Activated naive CD8-positive, alpha-beta T cell treated with anti-CD3 and anti-CD28 coated beads, Interleukin-2, amount 10 ng/mL, durations not matched to agents 7 days and 5 days (primary cell): Measurements from ENCODE around the gene NMNAT1. TPM values are rescaled to one million over a fixed set of nuclear protein-coding genes. Genes with fewer than 3 reads are reported as not detected.
A peak's percentile ranks its signal among the peaks of the same experiment; 100 is the strongest.
"Not testable (repeated sequence)": the region's sequence is repeated elsewhere in the genome, so short reads cannot be mapped to it uniquely, and the experiment has no call there.

Source experiments
- ATAC-seq: fragments of 150-1000 bp; cut with Tn5 transposase; one replicate; pipeline ENCODE4 v1.10.0; 2021; ENCODE audit warnings: low read depth, moderate library complexity
- POLR2A ChIA-PET: fragments of 350-600 bp; sonication (Branson Sonifier 250); formaldehyde crosslinking; loops from one replicate; lab custom pipeline; 2021; ENCODE audit warnings: antibody characterized with exemption; lab: Charles Lee
- DNase-seq: peaks from one replicate; pipeline ENCODE4 v3.0.0; 2021
- H3K27ac Mint-ChIP-seq: one replicate; pipeline ENCODE4 v1.8.0; 2022; ENCODE audit warnings: mild to moderate bottlenecking, mixed read lengths
- H3K27me3 Mint-ChIP-seq: one replicate; pipeline ENCODE4 v1.8.0; 2022; ENCODE audit warnings: mild to moderate bottlenecking, moderate library complexity, mixed read lengths
- H3K36me3 Mint-ChIP-seq: one replicate; pipeline ENCODE4 v1.8.0; 2021; ENCODE audit warnings: mild to moderate bottlenecking, mixed read lengths
- H3K4me1 Mint-ChIP-seq: one replicate; pipeline ENCODE4 v1.8.0; 2021; ENCODE audit warnings: mixed read lengths
- H3K4me3 Mint-ChIP-seq: one replicate; pipeline ENCODE4 v1.8.0; 2022; ENCODE audit warnings: mild to moderate bottlenecking, moderate library complexity, mixed read lengths
- H3K9me3 Mint-ChIP-seq: one replicate; pipeline ENCODE4 v1.8.0; 2021; ENCODE audit warnings: mixed read lengths
- total RNA-seq, 2 experiments: library from RNA; stranded (reverse); gene quantifications; one replicate each; pipeline ENCODE4 v1.2.3, GENCODE V29; 2021

Gene NMNAT1
- total RNA-seq, 2 experiments from 2014 or later, result 6.5 to 8.5 TPM

DNA sequence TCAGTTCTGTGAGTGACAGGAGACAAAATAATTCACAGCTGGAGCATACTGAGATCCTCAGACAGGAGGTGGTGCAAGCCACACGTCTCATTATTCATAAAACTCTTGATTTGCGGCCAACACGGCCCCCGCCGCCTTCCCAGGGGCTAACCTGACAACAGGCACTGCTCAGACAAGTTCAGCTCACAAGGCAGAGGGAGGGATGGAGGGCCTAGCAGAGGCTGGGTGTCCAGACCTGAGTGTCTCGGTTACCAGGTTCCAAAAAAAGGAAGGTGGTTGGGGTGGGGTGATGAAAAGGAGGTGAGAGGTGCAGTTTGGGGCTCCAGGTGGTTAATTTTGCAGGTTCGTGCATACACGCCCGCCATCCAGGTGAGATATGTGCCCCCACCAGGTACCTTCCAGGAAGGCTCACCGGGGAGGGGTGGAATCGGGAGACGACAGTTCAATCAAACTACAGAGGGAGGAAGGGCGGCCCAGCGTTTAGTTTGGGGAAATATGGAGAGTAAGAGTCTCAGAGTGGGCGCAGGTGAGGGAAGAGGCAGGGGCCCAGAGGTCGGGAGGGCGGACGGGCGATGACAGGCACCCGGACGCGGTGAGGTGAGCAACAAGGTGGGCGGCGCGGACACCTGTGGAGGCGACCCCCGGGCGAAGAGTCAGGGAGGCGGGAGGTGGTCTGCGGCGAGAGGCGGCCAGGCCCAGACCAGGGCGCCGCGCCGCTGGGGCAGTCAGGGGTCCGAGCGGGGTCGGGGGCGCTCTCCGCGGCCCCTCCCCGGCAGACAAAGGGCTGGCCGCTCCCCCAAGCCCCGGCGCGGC lies 33.8 kb upstream of the NMNAT1 start:
- POLR2A ChIA-PET, result interaction anchor here (0.6 kb wide), 1 partner anchor 1346 kb away, joined by 3 read pairs; no protein-coding TSS in a partner anchor

DNA sequence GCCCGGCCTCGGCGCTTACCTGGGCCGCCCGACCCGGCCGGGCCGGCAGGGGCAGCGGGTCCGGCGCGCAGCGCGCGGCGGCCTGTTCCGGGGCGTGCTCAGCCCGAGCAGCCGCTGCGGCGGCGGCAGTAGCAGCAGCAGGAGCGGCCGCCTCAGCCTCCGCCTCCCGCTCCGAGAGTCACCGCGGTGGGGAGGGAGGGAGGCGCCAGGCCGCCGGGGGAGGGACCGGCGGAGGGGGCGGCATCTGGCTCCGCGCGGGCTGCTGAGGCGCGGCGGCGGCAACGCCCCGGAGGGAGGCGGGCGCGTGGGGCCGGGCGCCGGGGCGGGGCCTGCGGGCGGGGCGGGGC lies 33.2 kb upstream of the NMNAT1 start, which contains the start of gene CTNNBIP1:
Gene CTNNBIP1, minus strand, starts transcription at position 194 of the 347 bp plus-strand sequence. CDS start 38,205 bp downstream, outside the sequence.
- H3K4me3 Mint-ChIP-seq, result peak within 1 kb of the TSS; percentile 90
- H3K36me3 Mint-ChIP-seq, result no peaks in the 10 kb centered on the region
- no peaks in the 10 kb centered on the region for H3K9me3 Mint-ChIP-seq
- H3K27ac Mint-ChIP-seq, result peak within 1 kb of the TSS; percentile 97
- POLR2A ChIA-PET, result interaction anchor here (1.2 kb wide), 1 partner anchor 33 kb away, joined by 5 read pairs; the partner anchor contains the start of genes LZIC and NMNAT1
- no peaks in the 10 kb centered on the region for H3K27me3 Mint-ChIP-seq
- peak; percentile 80 for ATAC-seq
- no peak for DNase-seq
- H3K4me1 Mint-ChIP-seq, result peaks cover 31% of the 10 kb centered on the region

More for the DNA sequence above, 33.8 kb upstream of the NMNAT1 start:
- DNase-seq (peak; percentile 45), ATAC-seq (no peak)
- no peaks in the 10 kb centered on the region for H3K27me3 Mint-ChIP-seq
- no peaks in the 10 kb centered on the region for H3K9me3 Mint-ChIP-seq
- H3K4me3 Mint-ChIP-seq, result peak overlapping the region; percentile 89
- H3K36me3 Mint-ChIP-seq, result no peaks in the 10 kb centered on the region
- H3K27ac Mint-ChIP-seq, result peak overlapping the region; percentile 86
- H3K4me1 Mint-ChIP-seq, result peaks cover 32% of the 10 kb centered on the region

DNA sequence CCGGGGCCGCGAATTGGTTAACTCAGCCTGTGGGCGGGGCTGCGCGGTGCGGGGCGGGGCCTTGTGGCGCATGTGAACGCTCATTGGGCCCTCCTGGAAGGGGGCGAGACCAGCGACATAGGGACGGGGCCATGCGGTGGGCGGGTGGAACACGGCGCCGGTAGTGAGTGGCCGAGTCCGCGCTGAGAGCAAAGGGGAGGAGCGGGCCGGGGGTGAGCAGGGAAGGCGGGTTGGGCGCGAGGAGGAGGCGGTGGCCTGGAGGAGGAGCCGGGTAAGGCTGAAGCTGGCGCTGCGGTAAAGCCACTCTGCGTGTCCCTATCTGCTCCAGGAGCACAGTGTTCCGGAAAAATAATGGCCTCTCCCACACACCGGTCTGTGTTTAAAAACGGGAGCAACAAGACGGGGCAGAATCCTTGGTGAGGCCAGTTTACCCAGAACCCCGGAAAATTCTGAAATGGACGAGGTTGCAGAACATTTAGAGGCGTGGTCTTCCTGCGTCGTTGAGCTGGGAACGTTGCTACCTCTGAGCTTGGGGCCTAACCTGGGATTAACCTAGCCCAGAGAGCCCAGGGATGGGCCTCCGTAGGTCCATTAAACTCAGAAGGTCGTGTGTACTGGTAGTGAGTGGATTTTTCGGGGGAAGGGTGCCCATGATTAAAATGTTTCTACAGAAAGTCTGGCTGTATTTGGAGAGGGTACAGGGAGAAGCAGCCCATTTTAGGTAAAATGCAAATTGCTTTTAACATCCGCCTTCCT lies 32.7 kb upstream of the NMNAT1 start:
- no peaks in the 10 kb centered on the region for H3K27me3 Mint-ChIP-seq
- ATAC-seq (peak; percentile 97), DNase-seq (peak; percentile 100)
- no peaks in the 10 kb centered on the region for H3K9me3 Mint-ChIP-seq
- peaks cover 28% of the 10 kb centered on the region for H3K4me1 Mint-ChIP-seq
- POLR2A ChIA-PET, result interaction anchor here (0.6 to 1.2 kb wide), 4 partner anchors 28 to 282 kb away, joined by 3 to 5 read pairs (median 4); partner anchors contain the start of genes LZIC and NMNAT1
- peak overlapping the region; percentile 90 for H3K4me3 Mint-ChIP-seq
- peak overlapping the region; percentile 97 for H3K27ac Mint-ChIP-seq
- no peaks in the 10 kb centered on the region for H3K36me3 Mint-ChIP-seq

DNA sequence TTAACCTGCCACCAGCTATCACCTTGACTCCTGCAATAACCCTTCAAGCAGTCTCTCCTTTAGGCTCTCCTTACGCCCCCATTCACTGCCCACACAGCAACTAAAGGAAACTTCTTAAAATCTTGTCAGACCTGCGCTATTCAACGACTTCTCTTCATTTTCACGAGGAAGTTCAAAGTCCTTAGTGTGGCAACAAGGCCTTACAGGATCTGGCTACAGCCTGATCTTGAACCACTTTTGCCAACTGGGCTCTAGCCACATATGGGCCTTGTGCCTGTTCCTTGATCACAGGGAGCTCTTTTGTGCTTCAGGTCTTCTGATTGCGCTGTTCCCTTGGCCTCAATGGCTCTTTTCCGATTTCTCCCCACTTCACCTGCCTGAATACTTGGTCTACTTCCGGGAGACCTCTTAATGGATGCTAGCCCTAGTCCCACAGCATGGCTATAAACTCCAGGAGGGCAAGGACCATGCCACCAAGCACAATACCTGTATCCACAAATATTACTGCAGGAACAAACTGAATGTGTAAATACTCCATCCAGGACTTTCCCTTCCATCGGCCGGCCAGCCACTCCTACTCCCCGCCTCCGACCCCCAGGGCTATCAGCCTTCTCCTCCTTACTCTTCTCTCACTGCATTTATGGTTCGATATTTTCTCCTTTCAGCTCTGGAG lies 30.9 kb upstream of the NMNAT1 start:
- Mint-ChIP-seq H3K9me3 (no peaks in the 10 kb centered on the region), H3K36me3 (no peaks in the 10 kb centered on the region), H3K27me3 (peaks cover 2% of the 10 kb centered on the region), H3K27ac (peak overlapping the region; percentile 43), H3K4me3 (peak overlapping the region; percentile 17), H3K4me1 (peaks cover 23% of the 10 kb centered on the region)
- DNase-seq (no peak), ATAC-seq (no peak)
- POLR2A ChIA-PET, result no interaction called here

DNA sequence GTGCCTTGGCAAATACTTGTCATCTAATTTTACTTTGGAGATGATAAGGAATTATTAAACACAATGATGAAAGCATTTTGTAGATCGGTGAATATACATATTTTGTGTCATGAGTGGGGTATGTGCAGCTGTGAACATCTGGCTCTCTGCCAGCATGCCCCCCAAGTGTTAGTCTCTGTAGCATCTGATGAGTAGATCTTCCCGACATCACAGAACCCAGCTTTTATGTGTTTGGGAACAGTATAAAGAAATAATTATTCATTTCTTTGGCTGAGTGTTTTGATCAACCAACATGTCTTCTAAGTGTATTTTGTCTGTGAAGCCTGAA lies 28.7 kb upstream of the NMNAT1 start:
- Mint-ChIP-seq H3K9me3 (no peaks in the 10 kb centered on the region), H3K4me3 (no peak overlapping the region)
- no peak for ATAC-seq

DNA sequence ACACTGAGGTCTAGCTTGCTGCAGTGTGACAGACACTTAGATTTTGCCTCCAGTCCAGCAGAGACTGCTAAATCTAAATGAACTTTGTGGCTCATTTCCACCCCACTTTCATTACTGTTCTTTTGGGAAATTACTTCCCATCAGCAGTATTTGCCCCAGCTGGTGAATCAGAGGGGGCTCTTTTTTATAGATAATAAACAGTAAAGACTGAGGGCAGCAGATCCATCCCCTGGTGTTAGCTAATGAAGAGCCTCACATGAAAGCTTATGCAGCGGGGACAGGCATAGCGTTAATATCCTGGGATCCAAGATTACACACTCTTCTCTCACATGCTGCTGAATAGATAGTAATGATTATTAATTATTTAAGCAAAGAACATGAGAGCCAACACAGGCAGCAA lies 26.8 kb upstream of the NMNAT1 start:
- POLR2A ChIA-PET, result interaction anchor here (0.8 kb wide), 1 partner anchor 34 kb away, joined by 3 read pairs; no protein-coding TSS in a partner anchor
- peaks cover 3% of the 10 kb centered on the region for H3K4me1 Mint-ChIP-seq

More for the DNA sequence above, 28.7 kb upstream of the NMNAT1 start:
- Mint-ChIP-seq H3K27ac (peak overlapping the region; percentile 13), H3K36me3 (no peaks in the 10 kb centered on the region), H3K4me1 (peaks cover 8% of the 10 kb centered on the region), H3K27me3 (peaks cover 2% of the 10 kb centered on the region)
- POLR2A ChIA-PET, result no interaction called here
- DNase-seq, result no peak

DNA sequence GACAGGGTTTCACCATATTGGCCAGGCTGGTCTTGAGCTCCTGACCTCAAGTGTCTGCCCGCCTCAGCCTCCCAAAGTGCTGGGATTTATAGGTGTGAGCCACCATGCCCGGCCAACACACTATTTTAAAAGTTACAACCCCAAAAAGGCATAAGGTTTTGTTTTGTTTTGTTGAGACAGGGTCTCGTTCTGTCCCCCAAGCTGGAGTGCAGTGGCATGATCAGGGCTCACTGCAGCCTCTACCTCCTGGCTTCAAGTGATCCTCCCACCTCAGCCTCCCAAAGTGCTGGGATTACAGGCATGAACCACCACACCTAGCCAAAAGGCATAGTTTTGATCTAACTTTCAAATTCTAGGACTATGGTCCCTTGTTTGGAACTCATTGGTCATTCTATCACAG lies 25.8 kb upstream of the NMNAT1 start:
- not testable (repeated sequence) for H3K4me3 Mint-ChIP-seq, H3K9me3 Mint-ChIP-seq, H3K27me3 Mint-ChIP-seq, ATAC-seq, H3K4me1 Mint-ChIP-seq, H3K36me3 Mint-ChIP-seq, DNase-seq, H3K27ac Mint-ChIP-seq
- POLR2A ChIA-PET, result interaction anchor here (0.8 kb wide), 1 partner anchor 35 kb away, joined by 3 read pairs; no protein-coding TSS in a partner anchor

More for the DNA sequence above, 26.8 kb upstream of the NMNAT1 start:
- no peak for ATAC-seq
- H3K27ac Mint-ChIP-seq, result no peak overlapping the region
- H3K9me3 Mint-ChIP-seq, result no peaks in the 10 kb centered on the region
- H3K4me3 Mint-ChIP-seq, result no peak overlapping the region
- H3K27me3 Mint-ChIP-seq, result peaks cover 2% of the 10 kb centered on the region
- DNase-seq, result no peak
- H3K36me3 Mint-ChIP-seq, result no peaks in the 10 kb centered on the region

DNA sequence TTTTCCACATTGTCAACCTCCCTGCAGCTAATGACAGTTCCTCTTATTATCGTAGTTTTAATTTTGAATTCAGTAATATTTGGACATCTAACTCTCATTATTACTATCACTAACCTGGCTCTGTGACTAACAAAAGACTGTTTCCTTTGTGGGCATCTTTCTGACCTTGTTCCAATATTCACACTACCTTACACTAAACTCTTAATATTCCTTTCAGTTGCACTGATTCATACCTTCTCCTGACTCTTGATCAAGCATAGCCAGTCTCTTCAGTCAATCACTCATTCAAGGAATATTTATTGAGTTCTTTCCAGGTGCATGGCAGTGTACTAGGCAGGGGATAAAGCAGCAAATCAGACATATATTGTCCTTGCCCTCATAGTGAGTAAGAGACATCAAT lies 25.4 kb upstream of the NMNAT1 start:
- Mint-ChIP-seq H3K36me3 (no peaks in the 10 kb centered on the region), H3K4me3 (no peak overlapping the region), H3K4me1 (no peaks in the 10 kb centered on the region), H3K27ac (no peak overlapping the region), H3K27me3 (peaks cover 2% of the 10 kb centered on the region), H3K9me3 (no peaks in the 10 kb centered on the region)
- POLR2A ChIA-PET, result no interaction called here
- DNase-seq (no peak), ATAC-seq (no peak)

DNA sequence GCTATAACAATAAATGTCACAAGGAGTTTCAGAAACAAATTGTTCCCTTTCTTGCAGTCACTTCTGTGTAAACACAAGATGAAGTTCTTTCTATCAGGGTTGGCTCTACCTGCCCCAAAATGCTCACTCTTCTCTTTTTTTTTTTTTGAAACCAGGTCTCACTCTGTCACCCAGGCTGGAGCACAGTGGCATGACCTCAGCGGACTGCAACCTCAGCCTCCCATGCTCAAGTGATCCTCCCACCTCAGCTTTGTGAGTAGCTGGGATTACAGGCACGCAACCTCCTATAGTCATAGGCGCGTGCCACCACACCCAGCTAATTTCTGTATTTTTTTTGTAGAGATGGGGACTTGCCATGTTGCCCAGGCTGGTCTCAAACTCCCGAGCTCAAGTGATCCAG lies 22.7 kb upstream of the NMNAT1 start:
- Mint-ChIP-seq H3K4me1 (no peaks in the 10 kb centered on the region), H3K27me3 (peaks cover 2% of the 10 kb centered on the region), H3K9me3 (no peaks in the 10 kb centered on the region), H3K4me3 (no peak overlapping the region), H3K36me3 (no peaks in the 10 kb centered on the region), H3K27ac (no peak overlapping the region)
- DNase-seq (no peak), ATAC-seq (no peak)
- POLR2A ChIA-PET, result no interaction called here

DNA sequence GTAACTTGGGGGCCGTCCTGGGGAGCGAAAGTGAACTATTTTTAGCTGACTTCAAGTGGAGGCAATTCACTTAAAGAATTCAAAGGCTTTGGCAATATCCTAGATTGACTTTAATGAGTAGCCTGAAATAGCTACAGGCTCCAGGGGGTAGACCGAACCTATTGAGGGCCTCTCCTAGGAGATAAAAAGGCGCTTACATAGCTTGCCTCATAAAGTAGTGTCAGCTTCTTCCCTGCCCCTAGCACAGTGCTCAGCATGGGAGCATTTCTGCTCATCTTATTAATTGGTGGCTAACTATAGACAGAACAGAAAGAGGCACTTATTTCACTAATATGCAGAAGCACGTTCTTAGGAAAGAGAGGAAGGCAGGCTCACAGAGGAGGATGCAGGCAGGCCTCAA lies 20.9 kb upstream of the NMNAT1 start:
- no peak overlapping the region for H3K27ac Mint-ChIP-seq

DNA sequence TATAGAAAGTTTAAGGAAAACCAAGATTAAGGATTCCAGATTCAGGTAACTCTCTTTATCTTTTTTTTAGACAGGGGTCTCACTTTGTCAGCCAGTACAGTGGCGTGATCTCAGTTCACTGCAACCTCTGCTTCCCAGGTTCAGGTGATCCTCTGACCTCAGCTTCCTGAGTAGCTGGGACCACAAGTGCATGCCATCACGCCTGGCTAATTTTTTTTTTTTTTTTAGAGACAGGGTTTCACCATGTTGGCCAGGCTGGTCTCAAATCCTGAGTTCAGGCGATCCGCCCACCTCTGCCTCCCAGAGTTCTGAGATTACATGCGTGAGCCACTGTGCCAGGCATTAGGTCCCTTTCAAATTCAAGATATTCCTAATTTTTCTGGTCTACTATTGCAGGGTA lies 16.0 kb upstream of the NMNAT1 start:
- Mint-ChIP-seq H3K27me3 (no peaks in the 10 kb centered on the region), H3K27ac (no peak overlapping the region), H3K36me3 (peaks cover 3% of the 10 kb centered on the region), H3K4me1 (peaks cover 5% of the 10 kb centered on the region), H3K4me3 (no peak overlapping the region), H3K9me3 (no peaks in the 10 kb centered on the region)
- ATAC-seq (no peak), DNase-seq (no peak)
- POLR2A ChIA-PET, result interaction anchor here (0.7 kb wide), 1 partner anchor 493 kb away, joined by 6 read pairs; no protein-coding TSS in a partner anchor

More for the DNA sequence above, 20.9 kb upstream of the NMNAT1 start:
- DNase-seq (no peak), ATAC-seq (no peak)
- no peaks in the 10 kb centered on the region for H3K27me3 Mint-ChIP-seq
- POLR2A ChIA-PET, result interaction anchor here (0.5 kb wide), 1 partner anchor 23 kb away, joined by 4 read pairs; no protein-coding TSS in a partner anchor
- H3K9me3 Mint-ChIP-seq, result no peaks in the 10 kb centered on the region
- no peak overlapping the region for H3K4me3 Mint-ChIP-seq
- no peaks in the 10 kb centered on the region for H3K36me3 Mint-ChIP-seq
- H3K4me1 Mint-ChIP-seq, result peaks cover 5% of the 10 kb centered on the region

DNA sequence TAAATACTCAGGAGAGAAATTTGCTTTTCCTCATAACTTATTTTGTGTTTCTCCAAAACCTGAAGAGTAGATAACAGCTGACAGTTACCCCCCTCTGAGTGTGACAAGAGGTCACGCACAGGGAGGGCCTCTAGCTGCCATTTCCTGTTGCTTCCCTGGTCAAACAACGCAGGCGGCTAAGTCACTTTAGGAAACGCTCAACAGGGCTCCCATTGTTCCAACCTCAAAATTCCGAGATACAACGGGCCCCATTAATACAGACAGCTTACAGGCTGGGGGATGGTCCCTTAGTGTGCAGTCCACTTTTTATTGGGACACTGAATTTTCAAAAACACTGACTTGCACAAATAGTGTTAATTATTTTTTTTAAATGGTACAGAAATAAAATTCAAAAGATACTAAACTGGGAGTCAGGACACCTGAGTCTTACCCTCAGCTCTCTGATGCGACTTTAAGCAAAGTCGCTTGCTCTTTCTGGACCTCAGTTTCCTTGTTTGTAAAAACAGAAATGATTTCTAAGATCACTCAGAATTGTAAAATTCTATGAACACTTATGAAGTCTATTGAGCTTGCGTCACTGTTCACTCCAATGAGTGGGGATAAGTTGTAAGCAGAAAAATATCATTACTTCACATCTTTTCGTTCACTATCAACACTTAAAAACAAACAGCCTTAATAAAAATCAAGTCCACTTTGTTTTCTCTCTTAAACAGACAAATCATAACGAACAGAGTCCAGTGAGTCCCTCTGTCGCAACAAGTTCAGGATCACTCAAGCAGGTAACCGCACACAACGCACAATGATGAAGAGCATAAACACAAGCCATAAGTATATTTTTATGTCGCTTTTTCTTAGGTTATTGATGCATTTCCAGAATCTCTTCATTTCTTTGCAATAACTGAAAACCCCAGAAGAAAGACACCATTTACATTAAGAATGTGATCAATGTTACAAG lies 13.6 kb upstream of the NMNAT1 start:
- H3K27ac Mint-ChIP-seq, result no peak overlapping the region
- no peak overlapping the region for H3K4me3 Mint-ChIP-seq
- POLR2A ChIA-PET, result no interaction called here
- peaks cover 5% of the 10 kb centered on the region for H3K4me1 Mint-ChIP-seq
- no peak for DNase-seq
- no peaks in the 10 kb centered on the region for H3K9me3 Mint-ChIP-seq
- no peak for ATAC-seq
- no peaks in the 10 kb centered on the region for H3K27me3 Mint-ChIP-seq
- H3K36me3 Mint-ChIP-seq, result peaks cover 3% of the 10 kb centered on the region
